Natural killer cell (primary cell): ENCODE measurements around the gene SGMS2. TPM values are rescaled to one million over a fixed set of nuclear protein-coding genes. Genes with fewer than 3 reads are reported as not detected.

ENCODE experiments used
- ATAC-seq, 3 donors: fragments of 150-1000 bp in 2 of 3; fragments of 200-7000 bp in 1 of 3; cut with Tn5 transposase; 1 replicate in 1 of 3; 2 replicates in 2 of 3; pipeline ENCODE4 v1.10.0; 2021; ENCODE audit warnings: mild to moderate bottlenecking in 2 of 3, moderate library complexity in 2 of 3
- DNase-seq, 2 donors: peaks; one replicate each; pipeline versions ENCODE4 v3.0.0 to v3.0.0-alpha.2; 2013 to 2021; ENCODE audit warnings: mixed read lengths in 1 of 2
- H3K27ac ChIP-seq: one replicate; pipeline ENCODE4 v1.5.1; 2013; ENCODE audit warnings: mild to moderate bottlenecking, low read length
- H3K27me3 ChIP-seq: one replicate; pipeline ENCODE4 v1.6.1; 2013; ENCODE audit warnings: low read length; ENCODE audit not compliant: control insufficient read depth, insufficient read depth
- H3K36me3 ChIP-seq: one replicate; pipeline ENCODE4 v1.6.1; 2013; ENCODE audit warnings: low read length; ENCODE audit not compliant: control insufficient read depth, insufficient read depth
- H3K4me1 ChIP-seq: one replicate; pipeline ENCODE4 v1.6.1; 2013; ENCODE audit warnings: low read length; ENCODE audit not compliant: control insufficient read depth, insufficient read depth
- H3K4me3 ChIP-seq: one replicate; pipeline ENCODE4 v1.5.1; 2013; ENCODE audit warnings: low read length
- H3K9me3 ChIP-seq: one replicate; pipeline ENCODE4 v1.6.1; 2013; ENCODE audit warnings: low read length; ENCODE audit not compliant: control insufficient read depth, insufficient read depth
- H3K27ac Mint-ChIP-seq, 2 donors: one replicate each; pipeline ENCODE4 v1.8.0; 2022; ENCODE audit warnings: mild to moderate bottlenecking in 2 of 2, mixed read lengths in 2 of 2, moderate library complexity in 1 of 2
- H3K27me3 Mint-ChIP-seq, 2 donors: one replicate each; pipeline ENCODE4 v1.8.0; 2022; ENCODE audit warnings: low read depth in 2 of 2, mixed read lengths in 2 of 2
- H3K36me3 Mint-ChIP-seq: one replicate; pipeline ENCODE4 v1.8.0; 2022; ENCODE audit warnings: mixed read lengths
- H3K4me1 Mint-ChIP-seq, 2 donors: one replicate each; pipeline ENCODE4 v1.8.0; 2022; ENCODE audit warnings: mixed read lengths in 2 of 2
- H3K4me3 Mint-ChIP-seq: one replicate; pipeline ENCODE4 v1.8.0; 2022; ENCODE audit warnings: mild to moderate bottlenecking, moderate library complexity, mixed read lengths
- H3K9me3 Mint-ChIP-seq, 2 donors: one replicate each; pipeline ENCODE4 v1.8.0; 2022; ENCODE audit warnings: mixed read lengths in 2 of 2
- CTCF ChIP-seq: fragments of 200-600 bp; IDR thresholded peaks from one replicate; pipeline ENCODE4 v1.8.0; 2022; ENCODE audit warnings: antibody characterized with exemption
- WGBS: methylation state at CpG from one replicate; pipeline ENCODE4 v1.1.7; 2013; ENCODE audit warnings: missing lambda C conversion rate; ENCODE audit not compliant: insufficient coverage; 5-methylcytosine and 5-hydroxymethylcytosine counted together
- intact Hi-C: fragments of 100-400 bp; cut with micrococcal nuclease; formaldehyde crosslinking; loops from one replicate; pipeline ENCODE4 v1.14.2; 2022
- total RNA-seq, 4 donors: library from RNA; stranded (reverse); fragments of 120-200 nt in 1 of 4; gene quantifications; one replicate each; pipeline versions ENCODE4 v1.2.3 to v1.2.4, GENCODE V29; 2013 to 2022

The SGMS2 gene
- total RNA-seq, 3 donors from 2014 or later (not counting 1 experiment from before 2014, with no cell fraction given): 0.16 to 0.98 (median 0.54) TPM

- no peaks in the 10 kb centered on the region for H3K36me3 Mint-ChIP-seq
- peak overlapping the region in 1 of 2 donors; percentile 80 for H3K27ac Mint-ChIP-seq
- DNase-seq (no peak), ATAC-seq (peak; percentile 29 to 43 (median 33))
- no peaks in the 10 kb centered on the region for H3K9me3 Mint-ChIP-seq
- H3K27me3 Mint-ChIP-seq: peaks cover 29 to 39% of the 10 kb centered on the region in 2 donors
- no peaks in the 10 kb centered on the region for H3K9me3 ChIP-seq
- no peak overlapping the region for H3K27ac ChIP-seq
- peaks cover 8 to 16% of the 10 kb centered on the region in 2 donors for H3K4me1 Mint-ChIP-seq
- H3K27me3 ChIP-seq: peaks cover 4% of the 10 kb centered on the region
- peaks cover 16% of the 10 kb centered on the region for H3K4me1 ChIP-seq
- H3K4me3 Mint-ChIP-seq: peak overlapping the region; percentile 85
- 5% methylated on average over 37 of the region's 39 CpGs for WGBS
- no peaks in the 10 kb centered on the region for H3K36me3 ChIP-seq
- TF ChIP-seq CTCF: no peak
- intact Hi-C loops: no loop called here
- H3K4me3 ChIP-seq: peak overlapping the region; percentile 46
Measured at GRCh38 chr4:107825072-107825824, 516 bp downstream of the SGMS2 start.

DNA sequence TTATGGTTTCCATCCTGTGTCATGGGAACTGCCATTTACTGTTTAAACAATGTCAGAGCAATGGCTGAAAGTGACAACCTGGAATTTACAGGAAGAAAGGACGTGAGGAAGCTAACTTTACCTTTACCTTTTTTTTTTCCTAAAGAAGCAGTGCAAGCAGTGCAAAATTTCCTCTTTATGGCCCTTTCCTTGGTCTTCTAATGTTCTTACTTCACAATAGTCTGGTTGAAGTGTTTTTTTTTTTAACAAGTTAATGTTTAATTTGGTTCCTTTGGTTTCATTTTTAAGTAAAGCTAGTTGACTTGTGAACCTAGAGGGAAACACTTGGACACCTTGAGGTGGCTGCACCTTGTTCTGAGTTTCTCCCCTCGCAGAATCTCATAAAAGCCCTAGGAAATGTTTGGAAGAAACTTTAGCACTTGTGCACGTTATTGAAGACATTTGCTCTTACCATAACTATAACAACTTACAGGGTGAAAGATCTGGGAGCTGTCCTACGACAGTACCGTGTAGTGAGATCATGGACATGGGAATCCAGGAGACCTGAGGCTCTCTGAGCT is 1.8 kb downstream of the SGMS2 start:
- no peak overlapping the region for H3K27ac Mint-ChIP-seq
- peaks cover 8 to 16% of the 10 kb centered on the region in 2 donors for H3K4me1 Mint-ChIP-seq
- no peaks in the 10 kb centered on the region for H3K36me3 Mint-ChIP-seq
- H3K27me3 Mint-ChIP-seq: peaks cover 26 to 39% of the 10 kb centered on the region in 2 donors
- no peaks in the 10 kb centered on the region for H3K9me3 Mint-ChIP-seq
- Histone ChIP-seq H3K4me3 (no peak overlapping the region), H3K36me3 (no peaks in the 10 kb centered on the region), H3K9me3 (no peaks in the 10 kb centered on the region), H3K4me1 (peaks cover 16% of the 10 kb centered on the region), H3K27ac (no peak overlapping the region), H3K27me3 (peaks cover 4% of the 10 kb centered on the region)
- no peak for DNase-seq
- no peak overlapping the region for H3K4me3 Mint-ChIP-seq
- intact Hi-C loops: no loop called here
- 96% methylated on average over 5 of the region's 5 CpGs for WGBS
- no peak for TF ChIP-seq CTCF
- ATAC-seq: no peak

GRCh38 chr4:107828315-107829090 is 3.8 kb downstream of the SGMS2 start:
- no peaks in the 10 kb centered on the region for H3K36me3 Mint-ChIP-seq
- no peak overlapping the region for H3K4me3 Mint-ChIP-seq
- H3K27ac Mint-ChIP-seq: no peak overlapping the region
- Histone ChIP-seq H3K36me3 (no peaks in the 10 kb centered on the region), H3K4me3 (no peak overlapping the region), H3K9me3 (no peaks in the 10 kb centered on the region), H3K4me1 (peaks cover 16% of the 10 kb centered on the region), H3K27ac (no peak overlapping the region), H3K27me3 (peaks cover 2% of the 10 kb centered on the region)
- WGBS: 93% methylated on average over 5 of the region's 6 CpGs
- no peak for DNase-seq
- ATAC-seq: no peak
- peaks cover 8 to 16% of the 10 kb centered on the region in 2 donors for H3K4me1 Mint-ChIP-seq
- no peaks in the 10 kb centered on the region for H3K9me3 Mint-ChIP-seq
- peaks cover 21 to 33% of the 10 kb centered on the region in 2 donors for H3K27me3 Mint-ChIP-seq
- intact Hi-C loops: no loop called here
- no peak for TF ChIP-seq CTCF
